ENCODE measurements around the gene ACSF2.

Gene ACSF2

DNA sequence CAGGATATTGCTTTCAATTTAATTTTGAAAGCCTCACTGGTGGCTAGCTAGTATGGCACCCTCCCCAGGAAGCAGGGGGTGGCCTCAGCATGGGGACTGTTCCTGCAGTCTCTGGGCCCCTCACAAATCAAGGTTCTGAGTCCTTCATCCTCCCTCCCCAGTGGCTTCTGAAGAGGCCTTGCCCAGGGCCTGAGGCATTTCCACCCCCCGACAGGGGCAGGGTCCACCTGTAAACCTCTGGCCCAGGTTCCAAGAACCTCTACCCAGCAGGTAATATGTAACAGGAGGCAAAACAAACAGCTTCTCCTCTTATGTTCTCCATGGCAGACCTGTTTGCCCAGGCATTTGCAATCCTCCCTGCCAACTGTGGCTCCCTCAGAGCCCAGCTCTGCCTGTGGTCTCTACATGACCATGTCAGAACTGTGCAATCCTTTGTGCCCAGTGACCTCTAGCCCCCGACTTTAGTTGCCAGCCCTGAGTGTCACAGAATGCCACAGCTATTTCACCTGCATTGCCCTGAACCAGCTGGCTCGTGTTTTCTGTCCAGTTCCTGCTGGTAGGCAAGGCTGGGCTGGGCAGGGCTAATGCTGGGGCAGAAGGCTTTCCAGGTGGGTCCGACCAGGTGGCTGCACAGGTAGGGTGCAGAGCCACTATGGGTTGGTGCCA, 14.3 kb downstream of the ACSF2 start:
- DNase-seq (ENCODE audit: low read depth in 2 of 2): no peak

DNA sequence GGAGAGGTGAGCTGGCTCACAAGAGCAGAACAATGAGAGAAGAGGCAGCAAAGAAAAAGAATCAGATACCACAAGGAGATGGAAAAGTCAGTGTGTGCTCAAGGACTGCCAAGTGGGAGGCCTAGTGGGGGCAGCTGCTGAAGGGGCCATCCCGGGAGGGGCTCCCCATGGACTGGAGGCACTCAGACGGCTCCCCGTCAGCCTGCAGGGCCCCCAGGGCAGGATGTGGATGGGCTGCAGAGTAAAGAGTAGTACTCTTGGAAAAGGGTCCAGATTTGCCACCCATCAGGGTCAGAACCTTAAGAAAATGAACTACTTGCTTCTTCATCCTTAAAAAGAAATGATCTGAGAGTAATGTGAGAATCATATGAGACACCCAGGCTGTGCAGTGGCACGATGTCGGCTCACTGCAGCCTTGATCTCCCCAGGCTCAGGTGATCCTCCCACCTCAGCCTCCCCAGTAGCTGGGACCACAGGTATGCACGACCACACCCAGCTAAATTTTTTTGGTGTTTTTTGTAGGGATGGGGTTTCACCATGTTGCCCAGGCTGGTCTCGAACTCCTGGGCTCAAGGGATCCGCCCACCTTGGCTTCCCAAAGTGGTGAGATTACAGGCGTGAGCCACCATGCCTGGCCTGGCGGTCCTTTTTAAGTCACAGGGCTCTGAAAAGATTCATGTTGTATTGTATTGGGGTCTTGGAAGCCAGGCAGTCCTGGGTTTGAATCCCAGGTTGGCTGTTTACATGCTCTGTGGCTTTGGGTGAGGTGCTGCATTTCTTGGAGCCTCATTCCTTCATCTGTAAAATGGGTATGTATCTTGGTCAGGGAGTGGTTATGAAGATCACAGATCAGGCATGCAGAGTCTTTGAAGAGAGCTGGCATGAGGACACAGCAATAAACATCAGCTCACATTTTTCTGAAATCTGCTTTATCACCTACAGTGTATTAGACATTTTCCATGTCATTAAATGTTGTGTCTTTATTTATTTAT, 15.1 kb downstream of the ACSF2 start:
- DNase-seq (ENCODE audit: low read depth in 2 of 2): no peak

DNA sequence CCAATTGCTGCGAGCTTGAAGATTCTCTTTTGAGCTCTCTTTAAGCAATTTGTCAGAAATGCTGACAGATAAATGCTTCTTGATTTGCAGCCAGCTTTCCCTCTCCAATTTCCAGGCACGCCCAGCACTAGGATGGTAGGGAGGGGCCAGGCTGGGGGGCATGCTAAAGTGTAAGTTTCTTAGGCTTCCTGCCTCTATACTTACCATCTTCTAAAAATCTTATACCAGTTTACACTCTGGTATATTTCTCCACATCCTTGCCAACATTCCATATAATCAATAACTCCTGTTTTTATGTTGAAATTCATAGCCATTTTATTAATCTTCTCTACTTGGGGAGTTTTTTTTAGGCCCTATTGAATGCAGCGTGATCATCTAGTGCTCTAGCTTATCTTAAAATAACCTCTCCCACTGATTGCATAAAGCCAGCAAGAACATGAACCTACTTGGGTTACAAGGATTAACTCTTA, 17.5 kb downstream of the ACSF2 start:
- no peak for DNase-seq (ENCODE audit: low read depth in 2 of 2)

DNA sequence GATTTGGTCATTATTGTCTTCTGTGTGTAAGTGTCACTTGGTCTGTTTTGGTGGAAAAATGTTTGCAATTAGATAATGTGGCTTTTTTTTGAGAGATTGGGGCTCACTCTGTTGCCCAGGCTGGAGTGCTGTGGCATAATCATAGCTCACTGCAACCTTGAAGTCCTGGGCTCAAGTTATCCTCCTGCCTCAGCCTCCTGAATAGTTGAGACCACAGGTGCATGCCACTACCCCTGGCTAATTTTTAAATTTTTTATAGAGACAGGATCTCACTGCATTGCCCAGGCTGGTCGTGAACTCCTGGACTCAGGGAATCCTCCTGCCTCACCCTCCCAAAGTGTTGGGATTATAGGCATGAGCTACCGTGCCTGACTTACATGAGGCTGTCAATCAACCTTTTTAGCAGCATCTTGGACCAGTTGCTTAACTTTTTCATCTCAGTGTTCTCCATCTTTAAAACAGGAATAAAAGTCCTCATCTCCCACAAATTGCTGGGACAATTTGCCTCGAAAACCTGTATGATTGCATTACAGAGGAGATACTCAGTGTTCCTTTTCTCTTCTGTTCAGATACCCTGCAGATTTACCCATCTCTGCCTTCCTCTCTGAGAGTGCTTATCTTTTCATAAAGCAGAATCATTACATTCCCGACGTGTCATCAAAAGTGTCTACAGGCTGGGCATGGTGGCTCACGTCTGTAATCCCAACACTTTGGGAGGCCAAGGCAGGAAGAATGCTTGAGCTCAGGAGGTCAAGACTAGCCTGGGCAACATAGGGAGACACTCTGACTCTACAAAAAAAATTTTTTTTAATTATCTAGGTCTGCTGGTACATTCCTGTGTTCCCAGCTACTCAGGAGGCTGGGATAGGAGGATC, 19.1 kb downstream of the ACSF2 start:
- DNase-seq (ENCODE audit: low read depth in 2 of 2): no peak

DNA sequence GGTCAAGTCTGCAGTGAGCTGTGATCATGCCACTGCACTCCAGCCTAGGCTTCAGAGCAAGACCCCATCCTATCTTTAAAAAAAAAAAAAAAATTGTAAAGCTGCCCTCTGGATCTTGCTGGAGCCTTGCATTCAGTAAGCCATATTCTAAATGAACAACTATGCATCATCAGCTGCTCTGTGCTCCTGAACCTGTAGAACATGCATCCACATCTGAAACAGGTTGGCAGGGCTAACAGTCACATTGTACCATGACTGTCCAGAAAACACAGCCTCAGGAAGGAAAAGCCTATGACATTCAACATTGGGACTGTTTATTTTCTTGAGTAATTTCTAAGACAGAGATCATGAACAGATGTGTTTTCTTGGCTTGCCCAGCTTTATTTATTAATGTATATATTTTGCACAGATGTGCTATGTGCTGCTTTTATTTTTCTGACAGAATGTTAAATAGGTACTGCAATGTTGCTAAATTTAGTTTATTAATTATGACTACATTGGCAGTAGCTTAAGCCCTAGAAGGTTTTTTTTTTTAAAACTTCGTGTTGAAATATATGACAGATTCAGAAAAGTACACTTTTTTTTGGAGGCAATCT, 19.8 kb downstream of the ACSF2 start:
- DNase-seq (ENCODE audit: low read depth in 2 of 2): no peak

DNA sequence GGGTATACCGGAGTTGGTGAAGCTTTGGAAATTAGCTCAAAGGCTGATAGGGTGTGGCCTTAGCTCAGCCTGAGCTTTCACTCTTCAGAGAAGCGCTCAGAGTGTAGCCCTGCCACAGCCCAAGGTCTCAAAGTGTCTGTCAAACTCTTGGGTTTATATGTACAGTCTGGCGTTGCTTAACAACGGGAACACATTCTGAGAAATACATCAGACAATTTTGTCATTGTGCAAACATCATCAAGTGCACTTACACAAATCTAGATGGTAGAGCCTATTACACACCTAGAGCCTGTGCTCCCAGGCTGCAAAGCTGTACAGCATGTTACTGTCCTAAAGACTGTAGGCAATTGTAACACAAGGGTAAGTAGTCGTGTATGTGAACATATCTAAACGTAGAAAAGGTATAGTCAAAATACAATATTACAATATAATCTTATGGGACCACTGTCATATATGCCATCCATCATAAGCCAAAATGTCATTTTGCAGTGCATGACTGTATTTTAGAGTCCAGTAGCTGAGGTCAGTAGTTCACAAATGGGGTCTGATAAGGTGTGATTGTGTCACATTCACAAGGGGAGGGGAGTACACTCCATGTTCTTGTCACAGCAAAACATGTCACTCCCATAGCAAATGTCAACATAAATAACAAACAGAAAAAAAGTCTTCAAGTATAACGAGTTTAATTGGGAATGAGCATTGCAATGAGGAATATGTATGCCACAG, 22.0 kb downstream of the ACSF2 start:
- DNase-seq (ENCODE audit: low read depth in 2 of 2): no peak

DNA sequence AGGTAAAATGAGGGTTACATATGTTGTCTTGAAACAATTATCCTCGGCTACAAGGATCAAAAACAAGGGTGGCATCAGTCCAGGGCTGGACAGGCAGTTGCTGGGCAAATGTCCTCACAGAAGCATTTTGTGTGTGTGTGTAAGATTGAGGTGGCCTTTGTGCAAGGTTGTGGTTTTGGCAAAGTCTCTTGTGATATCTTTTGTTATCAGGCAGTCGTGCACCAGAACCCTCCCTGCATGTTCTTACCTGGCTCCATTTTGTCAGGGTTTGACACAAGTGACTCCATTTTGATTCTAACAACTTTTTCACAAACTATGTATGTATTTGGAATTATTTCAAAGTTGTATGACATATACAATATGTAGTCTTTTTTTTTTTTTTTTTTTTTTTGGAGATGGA, 22.6 kb downstream of the ACSF2 start:
- no peak for DNase-seq (ENCODE audit: low read depth in 2 of 2)

DNA sequence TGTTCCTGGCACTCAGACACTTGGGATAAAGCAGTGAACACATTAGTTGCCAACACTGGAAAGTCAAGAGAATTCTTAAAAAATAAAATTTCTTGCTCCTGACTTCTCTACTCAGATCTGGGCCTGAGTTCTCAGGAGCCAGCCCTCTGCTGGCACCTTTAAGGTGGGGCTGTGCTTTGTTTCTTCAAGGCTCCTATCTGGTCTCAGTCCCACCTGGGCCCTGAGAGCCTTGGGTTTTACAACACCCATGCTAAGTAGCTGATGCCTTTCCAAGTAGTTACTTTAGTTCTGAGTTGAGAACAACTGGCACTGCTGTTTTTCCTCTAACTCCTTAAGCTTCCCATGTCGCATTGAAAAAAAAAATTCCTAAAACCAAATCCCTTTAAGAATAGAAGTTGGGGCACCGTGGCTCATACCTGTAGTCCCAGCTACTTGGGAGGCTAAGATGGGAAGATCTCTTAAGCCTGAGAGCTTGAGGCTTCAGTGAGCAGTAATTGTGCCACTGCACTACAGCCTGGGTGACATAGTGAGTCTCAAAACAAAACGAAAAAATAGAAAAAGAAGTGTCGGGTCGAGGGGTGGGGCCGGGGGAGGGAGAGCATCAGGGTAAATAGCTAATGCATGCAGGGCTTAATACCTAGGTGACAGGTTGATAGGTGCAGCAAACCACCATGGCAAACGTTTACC, 26.1 kb downstream of the ACSF2 start:
- no peak for DNase-seq (ENCODE audit: low read depth in 2 of 2)

DNA sequence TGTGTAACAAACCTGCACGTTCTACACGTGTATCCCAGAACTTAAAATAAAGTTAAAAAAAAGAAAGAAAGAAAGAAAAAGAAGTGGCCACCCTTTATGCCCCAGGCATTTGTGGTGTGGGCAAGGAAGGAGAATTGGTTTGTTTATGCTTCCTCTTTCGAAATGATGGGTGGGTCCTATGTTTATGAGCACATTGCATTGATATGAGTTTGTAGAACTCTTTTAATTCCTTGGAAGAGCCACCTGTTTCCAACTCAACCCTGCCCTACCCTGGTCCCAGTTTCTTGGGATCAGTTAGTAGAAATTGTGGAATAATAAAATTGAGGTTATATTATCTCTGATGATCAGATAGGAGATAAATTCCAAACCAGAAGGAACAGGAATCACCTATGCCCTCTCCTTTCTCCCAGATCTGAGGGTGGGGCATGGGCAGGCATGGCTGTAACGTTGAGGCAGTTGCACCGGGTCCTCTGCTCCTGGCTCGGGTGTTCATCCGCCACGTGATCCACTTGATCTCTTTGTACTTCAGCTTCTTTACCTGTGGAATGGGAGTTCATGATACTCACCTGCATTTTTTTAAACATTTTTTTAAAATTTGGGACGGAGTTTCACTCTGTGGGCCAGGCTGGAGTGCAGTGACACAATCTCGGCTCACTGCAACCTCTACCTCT, 26.7 kb downstream of the ACSF2 start:
- no peak for DNase-seq (ENCODE audit: low read depth in 2 of 2)

DNA sequence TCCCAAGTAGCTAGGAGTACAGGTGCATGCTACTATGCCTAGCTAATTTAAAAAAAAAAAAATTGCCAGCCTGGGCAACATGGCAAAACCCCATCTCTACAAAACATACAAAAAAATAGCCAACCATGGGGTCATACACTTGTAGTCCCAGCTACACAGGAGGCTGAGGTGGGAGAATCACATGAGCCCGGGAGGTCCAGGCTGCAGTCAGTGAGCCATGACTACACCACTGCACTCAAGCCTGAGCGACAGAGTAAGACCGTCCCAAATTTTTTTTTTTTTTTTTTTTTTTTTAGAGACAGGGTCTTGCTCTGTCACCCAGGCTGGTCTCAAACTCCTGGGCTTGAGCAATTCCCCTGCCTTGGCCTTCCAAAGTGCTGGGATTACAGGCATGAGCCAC, 27.9 kb downstream of the ACSF2 start:
- no peak for DNase-seq (ENCODE audit: low read depth in 2 of 2)

DNA sequence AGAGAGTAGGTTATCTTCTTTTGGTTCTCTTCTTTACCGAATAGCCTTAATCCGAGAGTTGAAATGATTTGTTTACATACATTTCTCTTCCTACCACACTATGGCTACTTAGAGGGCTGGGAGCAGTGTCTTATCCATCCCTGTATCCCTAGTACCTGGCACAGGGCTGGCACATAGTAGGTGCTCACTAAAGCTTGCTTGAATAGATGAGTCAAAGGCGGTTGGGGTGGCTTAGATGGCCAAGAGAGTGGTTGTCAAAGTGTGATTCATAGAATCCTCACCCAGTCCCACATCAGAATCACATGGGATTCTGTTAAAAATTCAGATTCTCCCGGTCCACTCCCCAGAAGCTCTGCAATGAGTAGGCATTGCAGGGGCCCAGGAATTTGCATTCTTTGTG, 31.6 kb downstream of the ACSF2 start:
- no peak for DNase-seq (ENCODE audit: low read depth in 2 of 2)

DNA sequence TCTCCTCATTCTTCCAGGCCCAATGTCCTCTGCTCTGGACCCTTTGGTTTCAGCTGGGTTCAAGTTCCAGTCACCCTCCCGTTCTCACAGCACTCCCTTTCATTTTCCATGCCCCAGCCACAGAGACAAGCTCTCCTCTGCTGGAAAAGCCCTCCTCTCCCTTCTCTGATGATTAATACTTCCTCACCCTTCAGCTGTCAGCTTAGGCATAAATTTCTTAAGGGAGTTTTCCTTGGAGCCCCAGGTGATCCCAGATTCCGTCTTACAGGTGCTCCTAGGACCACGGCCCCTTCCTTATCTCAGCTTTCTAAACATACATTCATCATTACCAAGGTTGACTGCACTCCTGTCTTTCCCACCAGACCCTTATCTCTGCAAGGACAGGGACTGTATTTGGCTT, 32.3 kb downstream of the ACSF2 start:
- DNase-seq (ENCODE audit: low read depth in 2 of 2): no peak

DNA sequence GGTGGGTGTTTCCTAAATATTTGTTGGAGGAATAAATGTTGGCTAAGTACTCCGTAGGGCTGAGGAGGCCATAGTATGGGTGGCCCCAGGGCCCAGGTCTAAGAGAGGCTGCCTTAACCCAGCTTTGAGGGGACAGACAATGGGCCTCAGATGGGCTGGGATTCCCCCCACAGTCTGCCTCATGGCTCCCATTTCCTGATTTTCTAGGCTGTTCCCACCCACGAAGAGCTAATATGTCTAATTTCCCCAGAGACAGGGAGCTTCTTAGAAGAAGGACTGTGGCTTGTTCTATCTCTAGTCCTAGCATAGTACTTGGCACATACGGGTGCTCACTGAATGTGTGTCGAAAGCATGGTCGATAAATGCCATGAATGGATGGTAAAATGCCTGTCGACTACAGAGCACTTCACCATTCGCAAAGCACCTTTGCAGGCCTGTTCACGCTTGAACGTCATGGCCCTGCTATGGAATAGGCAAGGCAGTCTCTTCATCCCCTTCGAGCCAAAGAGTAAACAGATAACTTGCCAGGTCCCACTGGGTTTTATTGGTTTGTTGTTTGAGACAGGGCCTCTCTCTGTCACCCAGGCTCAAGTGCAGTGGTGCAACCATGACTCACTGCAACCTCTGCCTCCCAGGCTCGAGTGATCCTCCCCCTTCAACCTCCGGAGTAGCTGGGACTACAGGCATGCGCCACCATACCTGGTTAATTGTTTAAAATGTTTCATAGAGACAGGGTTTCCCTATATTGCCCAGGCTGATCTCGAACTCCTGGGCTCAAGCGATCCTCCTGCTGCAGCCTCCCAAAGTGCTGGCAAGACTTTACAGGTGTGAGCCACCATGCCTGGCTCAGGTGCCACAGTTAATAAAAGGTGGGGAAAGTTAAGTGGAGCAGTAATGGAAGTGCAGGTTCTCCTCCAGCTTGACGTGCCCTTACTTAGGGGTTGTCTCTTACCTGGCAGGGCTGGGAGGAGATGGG, 33.0 kb downstream of the ACSF2 start:
- DNase-seq (ENCODE audit: low read depth in 2 of 2): no peak

DNA sequence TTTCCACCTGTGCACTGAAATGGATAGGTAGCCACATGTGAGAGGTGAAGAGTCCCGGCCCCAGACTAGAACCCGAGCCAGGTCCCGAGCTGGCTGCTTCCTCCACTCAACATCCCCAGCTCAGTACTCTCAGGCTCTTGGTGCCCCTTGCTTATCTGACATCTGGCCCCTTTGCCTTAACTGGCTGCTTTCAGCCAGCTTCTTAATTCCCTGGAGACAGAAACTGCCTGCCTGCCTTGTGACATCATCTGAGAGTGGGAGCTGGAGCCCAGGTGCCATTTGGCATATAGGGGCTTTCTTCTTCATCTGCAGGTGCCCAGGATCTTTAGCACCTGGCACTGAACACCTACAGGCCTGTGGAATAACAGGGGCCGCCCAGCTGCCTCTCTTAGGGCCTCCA, 33.7 kb downstream of the ACSF2 start:
- no peak for DNase-seq (ENCODE audit: low read depth in 2 of 2)

DNA sequence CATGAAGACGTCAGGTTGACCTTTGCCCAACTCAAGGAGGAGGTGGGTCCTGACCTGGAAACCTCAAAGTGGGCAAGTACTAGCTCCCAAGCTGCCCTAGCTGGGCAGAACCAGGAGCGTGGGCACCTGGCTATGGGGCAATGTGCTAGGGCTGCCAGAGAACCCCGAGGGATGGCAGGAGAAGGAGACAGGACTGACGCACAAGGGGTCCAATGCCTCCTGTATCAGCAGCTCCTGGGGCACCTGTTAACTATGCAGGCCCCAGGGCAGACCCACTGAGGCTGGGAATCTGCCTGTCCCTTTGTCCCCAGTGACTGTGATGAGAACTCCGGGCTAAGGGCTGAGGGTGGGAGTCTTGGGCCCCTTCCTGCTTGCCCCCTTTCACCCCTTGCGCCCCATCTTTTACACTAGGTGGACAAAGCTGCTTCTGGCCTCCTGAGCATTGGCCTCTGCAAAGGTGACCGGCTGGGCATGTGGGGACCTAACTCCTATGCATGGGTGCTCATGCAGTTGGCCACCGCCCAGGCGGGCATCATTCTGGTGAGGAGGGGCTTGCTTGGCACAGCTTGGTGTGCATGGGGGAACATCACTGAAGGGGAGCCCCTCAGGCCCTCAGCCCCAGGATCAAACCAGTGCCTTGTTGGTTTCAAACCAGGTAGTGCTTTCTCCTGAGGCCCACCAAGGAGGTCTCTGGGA, 35.0 kb downstream of the ACSF2 start:
- DNase-seq (ENCODE audit: low read depth in 2 of 2): no peak

DNA sequence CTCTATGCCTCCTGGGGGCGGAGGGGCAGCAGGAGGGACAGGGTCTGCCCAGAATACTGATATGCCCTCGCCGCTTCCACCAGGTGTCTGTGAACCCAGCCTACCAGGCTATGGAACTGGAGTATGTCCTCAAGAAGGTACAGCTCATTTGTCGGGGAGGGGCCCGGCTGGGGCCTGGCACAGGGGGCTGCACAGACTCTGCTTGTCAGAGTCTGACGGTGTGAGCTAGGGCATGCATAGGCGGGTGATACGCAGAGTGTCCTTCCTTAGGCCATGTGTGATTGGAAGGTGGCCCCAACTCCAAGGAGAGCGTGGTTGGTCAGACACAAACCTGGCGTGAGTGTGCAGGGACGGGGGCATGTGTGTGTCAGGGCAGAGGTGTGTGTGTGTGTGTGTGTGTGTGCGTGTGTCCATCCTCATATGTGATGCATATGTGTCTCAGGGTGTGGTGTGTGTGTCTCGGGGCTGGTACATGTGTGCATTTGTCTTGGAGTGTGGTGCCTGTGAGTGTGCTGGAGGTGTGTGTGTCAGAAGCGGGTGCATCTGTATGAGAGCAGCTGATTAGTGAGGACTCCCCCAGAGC, 35.6 kb downstream of the ACSF2 start:
- no peak for DNase-seq (ENCODE audit: low read depth in 2 of 2)

DNA sequence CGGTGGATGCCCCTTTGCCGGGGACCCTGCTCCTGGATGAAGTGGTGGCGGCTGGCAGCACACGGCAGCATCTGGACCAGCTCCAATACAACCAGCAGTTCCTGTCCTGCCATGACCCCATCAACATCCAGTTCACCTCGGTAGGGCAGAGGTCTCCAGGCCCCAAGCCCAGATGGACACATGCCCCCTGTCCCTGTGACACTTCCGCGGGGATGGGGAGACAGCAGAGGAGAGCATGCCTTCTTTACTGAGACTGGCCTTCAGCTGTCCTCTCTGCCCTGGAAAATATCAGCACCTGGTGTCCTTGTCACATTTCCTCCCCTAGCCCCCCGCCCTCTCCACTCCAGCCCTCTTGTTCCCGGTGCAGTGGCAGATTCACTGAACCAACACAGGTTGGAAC, 36.4 kb downstream of the ACSF2 start:
- no peak for DNase-seq (ENCODE audit: low read depth in 2 of 2)

DNA sequence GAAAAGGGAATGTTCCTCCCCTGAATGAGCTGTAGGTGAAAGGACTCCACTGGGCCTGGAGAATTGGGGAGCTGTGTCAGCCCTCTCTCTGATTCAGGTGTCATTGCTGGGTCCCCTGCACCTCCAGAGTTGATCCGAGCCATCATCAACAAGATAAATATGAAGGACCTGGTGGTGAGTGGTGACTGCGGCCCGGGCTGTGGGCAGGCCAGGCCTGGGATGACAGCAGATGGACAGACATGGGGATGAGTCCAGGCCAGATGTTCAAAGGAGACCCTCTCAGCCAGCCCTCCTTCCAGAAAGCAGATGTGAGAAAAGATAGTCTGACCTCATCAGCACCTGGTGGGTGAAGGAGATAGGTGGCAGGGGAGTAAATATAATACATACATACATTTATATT, 38.1 kb downstream of the ACSF2 start:
- no peak for DNase-seq (ENCODE audit: low read depth in 2 of 2)

Data from stimulated activated CD8-positive, alpha-beta memory T cell treated with anti-CD3 and anti-CD28 coated beads, Interleukin-7, amount 100 ng/mL, for 1 hour (primary cell).